WTC11 (cell line): ENCODE measurements around the gene MZT1. TPM values are rescaled to one million over a fixed set of nuclear protein-coding genes. Genes with fewer than 3 reads are reported as not detected.

Experiments used
- ATAC-seq: fragments of 200-7000 bp; cut with Tn5 transposase; 2 replicates; pipeline ENCODE4 v1.10.0; 2021; ENCODE audit warnings: mild to moderate bottlenecking, moderate library complexity
- CTCF ChIA-PET: fragments of 300-600 bp; sonication (Branson Sonifier 250); formaldehyde crosslinking; loops from one replicate; lab custom pipeline; 2021; ENCODE audit warnings: antibody characterized with exemption; lab: Charles Lee
- POLR2A ChIA-PET: fragments of 350-600 bp; sonication (Branson Sonifier 250); formaldehyde crosslinking; loops from one replicate; lab custom pipeline; 2021; ENCODE audit warnings: antibody characterized with exemption; lab: Charles Lee
- DNase-seq: peaks from one replicate; pipeline ENCODE4 v3.0.0; 2021; ENCODE audit warnings: low spot score
- H3K27ac Mint-ChIP-seq: 2 replicates; pipeline ENCODE4 v1.8.0; 2021; ENCODE audit warnings: mixed read lengths
- H3K27me3 Mint-ChIP-seq: 2 replicates; pipeline ENCODE4 v1.8.0; 2021; ENCODE audit warnings: low read depth, mild to moderate bottlenecking, moderate library complexity, mixed read lengths
- H3K36me3 Mint-ChIP-seq: 2 replicates; pipeline ENCODE4 v1.8.0; 2021; ENCODE audit warnings: mixed read lengths
- H3K4me1 Mint-ChIP-seq: 2 replicates; pipeline ENCODE4 v1.8.0; 2022; ENCODE audit warnings: mixed read lengths
- H3K4me3 Mint-ChIP-seq: 2 replicates; pipeline ENCODE4 v1.8.0; 2021; ENCODE audit warnings: mild to moderate bottlenecking, moderate library complexity, mixed read lengths
- H3K9me3 Mint-ChIP-seq: 2 replicates; pipeline ENCODE4 v1.8.0; 2021; ENCODE audit warnings: mixed read lengths
- AR ChIP-seq: fragments of 250-450 bp; sonication (Bioruptor Pico); IDR thresholded peaks from 2 replicates; pipeline ENCODE4 v1.9.0; 2021; ENCODE audit warnings: mild to moderate bottlenecking
- ATF1 ChIP-seq: sonication (generic); formaldehyde crosslinking; IDR thresholded peaks from 2 replicates; pipeline ENCODE4 v1.8.1; 2023; ENCODE audit warnings: mild to moderate bottlenecking, moderate library complexity, missing genetic modification reagents
- ATF2 ChIP-seq: sonication (generic); formaldehyde crosslinking; IDR thresholded peaks from 2 replicates; pipeline ENCODE4 v1.8.1; 2022; ENCODE audit warnings: low read depth, missing genetic modification reagents, borderline replicate concordance
- CBFB ChIP-seq: sonication (generic); formaldehyde crosslinking; IDR thresholded peaks from 2 replicates; pipeline ENCODE4 v1.8.1; 2022; ENCODE audit warnings: mild to moderate bottlenecking, low read depth, missing genetic modification reagents
- EMX1 ChIP-seq: fragments of 250-450 bp; sonication (Bioruptor Pico); IDR thresholded peaks from 2 replicates; pipeline ENCODE4 v1.8.0; 2021; ENCODE audit warnings: mild to moderate bottlenecking
- ESRRA ChIP-seq: sonication (generic); formaldehyde crosslinking; IDR thresholded peaks from 2 replicates; pipeline ENCODE4 v1.8.1; 2022; ENCODE audit warnings: mild to moderate bottlenecking, missing genetic modification reagents, borderline replicate concordance
- FOXP1 ChIP-seq: sonication (generic); formaldehyde crosslinking; IDR thresholded peaks from 2 replicates; pipeline ENCODE4 v1.8.0; 2022; ENCODE audit warnings: missing genetic modification reagents, mild to moderate bottlenecking, moderate library complexity, borderline replicate concordance
- GTF2I ChIP-seq: fragments of 250-450 bp; sonication (Bioruptor Pico); conservative IDR thresholded peaks from 2 replicates; pipeline ENCODE4 v1.4.0; 2021; ENCODE audit warnings: mild to moderate bottlenecking
- NFE2L1 ChIP-seq: sonication (generic); formaldehyde crosslinking; IDR thresholded peaks from 2 replicates; pipeline ENCODE4 v1.8.1; 2023; ENCODE audit warnings: missing genetic modification reagents
- NFYB ChIP-seq: sonication (generic); formaldehyde crosslinking; conservative IDR thresholded peaks from 2 replicates; pipeline ENCODE4 v1.8.0; 2022; ENCODE audit warnings: low read depth, missing genetic modification reagents
- OVOL2 ChIP-seq: fragments of 250-450 bp; sonication (Bioruptor Pico); IDR thresholded peaks from 2 replicates; pipeline ENCODE4 v1.9.0; 2021; ENCODE audit warnings: mild to moderate bottlenecking, borderline replicate concordance
- PRRX2 ChIP-seq: fragments of 250-450 bp; sonication (Bioruptor Pico); IDR thresholded peaks from 2 replicates; pipeline ENCODE4 v1.8.0; 2021; ENCODE audit warnings: mild to moderate bottlenecking
- SMAD4 ChIP-seq: sonication (generic); formaldehyde crosslinking; IDR thresholded peaks from 2 replicates; pipeline ENCODE4 v1.8.0; 2022; ENCODE audit warnings: mild to moderate bottlenecking, missing genetic modification reagents
- SOX15 ChIP-seq: fragments of 250-450 bp; sonication (Bioruptor Pico); IDR thresholded peaks from 2 replicates; pipeline ENCODE4 v1.9.0; 2021; ENCODE audit warnings: mild to moderate bottlenecking
- SP1 ChIP-seq: sonication (generic); formaldehyde crosslinking; conservative IDR thresholded peaks from 2 replicates; pipeline ENCODE4 v1.8.1; 2022; ENCODE audit warnings: missing genetic modification reagents
- TCF7 ChIP-seq: sonication (generic); formaldehyde crosslinking; IDR thresholded peaks from 2 replicates; pipeline ENCODE4 v1.8.0; 2022; ENCODE audit warnings: mild to moderate bottlenecking, low read depth, missing genetic modification reagents, moderate library complexity
- TEAD4 ChIP-seq: sonication (generic); formaldehyde crosslinking; IDR thresholded peaks from 2 replicates; pipeline ENCODE4 v1.8.0; 2022; ENCODE audit warnings: mild to moderate bottlenecking, missing genetic modification reagents
- TP53 ChIP-seq: sonication (generic); formaldehyde crosslinking; IDR thresholded peaks from 2 replicates; pipeline ENCODE4 v1.8.1; 2023; ENCODE audit warnings: mild to moderate bottlenecking, missing genetic modification reagents
- ZBTB21 ChIP-seq: sonication (generic); formaldehyde crosslinking; IDR thresholded peaks from 2 replicates; pipeline ENCODE4 v1.8.1; 2023; ENCODE audit warnings: mild to moderate bottlenecking, missing genetic modification reagents, borderline replicate concordance
- ZNF121 ChIP-seq: sonication (generic); formaldehyde crosslinking; IDR thresholded peaks from 2 replicates; pipeline ENCODE4 v1.8.0; 2023; ENCODE audit warnings: missing genetic modification reagents
- ZNF219 ChIP-seq: sonication (generic); formaldehyde crosslinking; IDR thresholded peaks from 2 replicates; pipeline ENCODE4 v1.8.0; 2023; ENCODE audit warnings: missing genetic modification reagents, mild to moderate bottlenecking, borderline replicate concordance
- ZNF281 ChIP-seq: sonication (generic); formaldehyde crosslinking; IDR thresholded peaks from 2 replicates; pipeline ENCODE4 v1.8.0; 2023; ENCODE audit warnings: mild to moderate bottlenecking, missing genetic modification reagents
- ZNF416 ChIP-seq: fragments of 250-450 bp; sonication (Bioruptor Pico); IDR thresholded peaks from 2 replicates; pipeline ENCODE4 v1.9.0; 2021; ENCODE audit warnings: mild to moderate bottlenecking, inconsistent platforms
- ZNF423 ChIP-seq: fragments of 250-450 bp; sonication (Bioruptor Pico); IDR thresholded peaks from 2 replicates; pipeline ENCODE4 v2.1.2; 2022; ENCODE audit warnings: mild to moderate bottlenecking, moderate library complexity
- total RNA-seq: library from RNA; stranded (reverse); gene quantifications from 3 replicates; pipeline ENCODE4 v1.2.3, GENCODE V29; 2021
- TF ChIP-seq, protein P1 (sequence below): fragments of 250-450 bp; sonication (Bioruptor Pico); IDR thresholded peaks from 2 replicates; pipeline ENCODE4 v1.8.0; 2021; ENCODE audit warnings: mild to moderate bottlenecking
- TF ChIP-seq, protein P2 (sequence below): fragments of 250-450 bp; sonication (Bioruptor Pico); IDR thresholded peaks from 2 replicates; pipeline ENCODE4 v1.9.0; 2021; ENCODE audit warnings: mild to moderate bottlenecking
- TF ChIP-seq, protein P3 (sequence below): sonication (generic); formaldehyde crosslinking; IDR thresholded peaks from 2 replicates; pipeline ENCODE4 v1.8.0; 2023; ENCODE audit warnings: missing genetic modification reagents

The MZT1 gene
- total RNA-seq, 1 experiment from 2014 or later: 23.5 TPM

- TF ChIP-seq, protein P1, sequence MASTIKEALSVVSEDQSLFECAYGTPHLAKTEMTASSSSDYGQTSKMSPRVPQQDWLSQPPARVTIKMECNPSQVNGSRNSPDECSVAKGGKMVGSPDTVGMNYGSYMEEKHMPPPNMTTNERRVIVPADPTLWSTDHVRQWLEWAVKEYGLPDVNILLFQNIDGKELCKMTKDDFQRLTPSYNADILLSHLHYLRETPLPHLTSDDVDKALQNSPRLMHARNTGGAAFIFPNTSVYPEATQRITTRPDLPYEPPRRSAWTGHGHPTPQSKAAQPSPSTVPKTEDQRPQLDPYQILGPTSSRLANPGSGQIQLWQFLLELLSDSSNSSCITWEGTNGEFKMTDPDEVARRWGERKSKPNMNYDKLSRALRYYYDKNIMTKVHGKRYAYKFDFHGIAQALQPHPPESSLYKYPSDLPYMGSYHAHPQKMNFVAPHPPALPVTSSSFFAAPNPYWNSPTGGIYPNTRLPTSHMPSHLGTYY (CRISPR knock-in tag): no peak
- TF ChIP-seq ZBTB21 (CRISPR knock-in tag) (no peak), EMX1 (CRISPR knock-in tag) (no peak), ESRRA (CRISPR knock-in tag) (no peak), SOX15 (CRISPR knock-in tag) (no peak), PRRX2 (no peak)
- TF ChIP-seq, protein P2, sequence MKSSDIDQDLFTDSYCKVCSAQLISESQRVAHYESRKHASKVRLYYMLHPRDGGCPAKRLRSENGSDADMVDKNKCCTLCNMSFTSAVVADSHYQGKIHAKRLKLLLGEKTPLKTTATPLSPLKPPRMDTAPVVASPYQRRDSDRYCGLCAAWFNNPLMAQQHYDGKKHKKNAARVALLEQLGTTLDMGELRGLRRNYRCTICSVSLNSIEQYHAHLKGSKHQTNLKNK: no peak
- TF ChIP-seq, protein P3, sequence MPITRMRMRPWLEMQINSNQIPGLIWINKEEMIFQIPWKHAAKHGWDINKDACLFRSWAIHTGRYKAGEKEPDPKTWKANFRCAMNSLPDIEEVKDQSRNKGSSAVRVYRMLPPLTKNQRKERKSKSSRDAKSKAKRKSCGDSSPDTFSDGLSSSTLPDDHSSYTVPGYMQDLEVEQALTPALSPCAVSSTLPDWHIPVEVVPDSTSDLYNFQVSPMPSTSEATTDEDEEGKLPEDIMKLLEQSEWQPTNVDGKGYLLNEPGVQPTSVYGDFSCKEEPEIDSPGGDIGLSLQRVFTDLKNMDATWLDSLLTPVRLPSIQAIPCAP (CRISPR knock-in tag): no peak
Measured at GRCh38 chr13:72680353-72680752, 47.1 kb downstream of the MZT1 start (continued).

DNA sequence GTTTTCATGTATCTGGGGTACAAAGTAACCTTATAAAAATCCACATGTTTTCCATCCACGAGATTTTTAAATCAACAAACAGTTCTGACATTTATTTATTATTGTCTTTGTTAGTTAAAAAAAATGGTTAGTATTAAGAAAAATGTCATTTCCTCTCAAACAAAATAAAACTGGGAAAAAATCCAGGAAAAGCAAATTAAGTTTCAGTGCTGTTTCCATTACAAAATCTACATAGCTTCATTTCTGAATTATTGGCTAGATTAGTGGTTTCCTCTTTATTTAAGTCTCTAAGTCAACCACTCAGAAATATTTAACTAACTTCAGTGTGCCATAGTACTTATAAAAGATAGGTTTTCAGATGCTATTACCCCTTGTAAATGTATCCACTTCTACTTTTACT is 49.1 kb downstream of the MZT1 start:
- H3K27me3 Mint-ChIP-seq: no peaks in the 10 kb centered on the region
- ChIA-PET POLR2A (no interaction called here), CTCF (no interaction called here)
- no peak for ATAC-seq
- no peak overlapping the region for H3K4me3 Mint-ChIP-seq
- no peak for DNase-seq
- H3K27ac Mint-ChIP-seq: no peak overlapping the region
- peaks cover 6% of the 10 kb centered on the region for H3K4me1 Mint-ChIP-seq
- no peak for TF ChIP-seq ZNF416 (CRISPR knock-in tag)
- no peak for TF ChIP-seq OVOL2 (CRISPR knock-in tag)
- no peak for TF ChIP-seq ZNF219
- no peak for TF ChIP-seq ATF1
- no peak for TF ChIP-seq SMAD4 (CRISPR knock-in tag)
- TF ChIP-seq ATF2 (CRISPR knock-in tag): no peak
- no peak for TF ChIP-seq TEAD4 (CRISPR knock-in tag)
- no peak for TF ChIP-seq TP53
- no peak for TF ChIP-seq FOXP1 (CRISPR knock-in tag)
- TF ChIP-seq SP1: no peak
- no peak for TF ChIP-seq NFYB (CRISPR knock-in tag)
- no peak for TF ChIP-seq GTF2I
- TF ChIP-seq NFE2L1 (CRISPR knock-in tag): no peak
- no peak for TF ChIP-seq ZNF281 (CRISPR knock-in tag)
- no peak for TF ChIP-seq CBFB (CRISPR knock-in tag)
- no peak for TF ChIP-seq TCF7
- no peak for TF ChIP-seq AR (CRISPR knock-in tag)
- no peak for TF ChIP-seq ZNF423
- no peak for TF ChIP-seq ZNF121 (CRISPR knock-in tag)
- H3K36me3 Mint-ChIP-seq: no peaks in the 10 kb centered on the region
- peaks cover 7% of the 10 kb centered on the region; the same call in 1 of the 2 replicates for H3K9me3 Mint-ChIP-seq
